Cerebellar cortex (tissue), 1 donor: ENCODE data around the gene TOM1.

Experiments
- DNase-seq: peaks from one replicate; pipeline ENCODE4 v3.0.0-alpha.2; 2015; ENCODE audit warnings: low spot score

Gene TOM1

DNA sequence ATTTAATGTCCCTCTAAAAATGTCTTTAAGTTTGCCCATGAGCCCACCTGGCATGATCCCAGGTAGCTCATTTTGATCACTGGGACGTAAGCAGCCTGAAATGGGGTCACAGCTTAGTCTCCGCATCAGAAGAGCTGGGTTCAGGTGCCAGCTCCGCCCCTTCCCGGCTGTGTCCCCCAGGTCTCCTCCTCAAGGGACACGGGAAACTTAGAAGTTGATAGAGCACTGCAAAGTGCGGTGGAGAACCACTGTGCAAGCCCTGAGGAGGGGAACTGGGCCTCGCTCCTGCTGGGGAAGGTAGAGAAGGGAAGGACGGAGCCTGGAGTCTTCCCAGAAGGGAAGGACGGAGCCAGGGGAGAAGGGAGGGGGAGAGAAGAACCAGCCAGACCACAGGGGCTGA lies 7.7 kb downstream of the TOM1 start:
- no peak for DNase-seq

DNA sequence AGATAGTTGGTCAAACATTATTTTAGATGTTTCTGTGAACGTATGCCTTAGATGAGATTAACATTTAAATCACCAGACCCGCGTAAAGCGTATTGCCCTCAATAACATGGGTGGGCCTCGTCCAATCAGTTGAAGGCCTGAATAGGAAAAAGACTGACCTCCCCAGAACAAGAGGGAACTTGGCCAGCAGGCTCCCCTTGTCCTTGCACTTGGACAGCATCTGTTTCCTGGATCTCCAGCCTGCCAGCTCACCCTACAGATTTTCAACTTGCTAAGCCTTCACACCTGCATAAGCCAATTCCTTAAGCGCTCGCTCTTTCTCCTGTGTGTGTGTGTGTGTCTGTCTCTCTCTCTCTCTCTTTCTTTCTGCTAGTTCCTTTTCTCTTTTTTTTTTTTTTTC lies 8.2 kb downstream of the TOM1 start:
- no peak for DNase-seq

- DNase-seq, result no peak
Measured at GRCh38 chr22:35308480-35309021, 8.9 kb downstream of the TOM1 start.

DNA sequence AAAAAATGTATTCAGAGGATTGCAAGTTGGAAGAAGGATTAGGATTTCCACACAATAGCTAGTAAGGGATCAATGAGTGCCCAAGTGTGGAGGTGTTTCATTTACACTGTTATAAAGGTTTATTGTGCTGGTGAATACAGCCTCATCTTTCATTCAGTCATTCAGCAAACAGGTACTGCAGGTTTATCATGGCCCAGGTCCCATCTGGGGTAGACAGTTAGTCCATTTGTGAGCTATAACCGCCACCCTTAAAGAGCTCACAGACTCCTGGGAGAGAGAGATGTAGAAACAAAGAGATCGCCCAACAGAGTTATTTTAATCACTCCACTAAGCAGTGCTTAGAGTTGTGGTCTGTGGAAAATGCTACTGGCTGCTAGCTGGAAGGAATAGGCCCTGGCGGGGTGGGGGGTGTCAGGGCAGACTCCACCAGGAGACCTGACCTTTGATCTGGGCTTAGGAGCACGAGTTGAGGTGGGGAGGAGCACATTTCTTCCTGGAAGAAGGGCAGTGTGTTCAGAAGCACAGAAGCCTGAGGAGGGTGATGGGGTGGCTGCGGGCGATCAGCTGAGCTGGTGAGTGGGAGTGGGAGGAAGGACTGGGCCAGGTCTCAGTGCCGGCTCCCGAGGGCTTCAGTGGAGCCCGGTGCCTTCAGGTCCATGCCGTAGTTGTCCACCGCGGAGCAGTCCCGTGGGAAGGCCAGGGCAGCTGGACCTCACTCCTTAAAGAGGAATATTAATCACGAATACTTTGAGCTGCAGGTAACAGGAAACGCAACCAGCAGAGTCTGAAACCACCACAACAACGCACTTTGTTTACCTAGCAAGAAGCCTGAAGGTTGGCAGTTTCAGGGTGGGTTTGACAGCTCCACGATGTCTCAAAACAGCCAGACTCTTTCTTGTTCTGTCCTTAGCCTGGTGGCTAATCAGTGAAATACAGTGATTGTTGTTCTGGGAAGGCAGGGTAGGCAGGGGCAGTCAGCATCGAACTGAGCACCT lies 11.2 kb downstream of the TOM1 start:
- no peak for DNase-seq

- no peak for DNase-seq
Measured at GRCh38 chr22:35311551-35311999, 11.9 kb downstream of the TOM1 start.

- DNase-seq, result no peak
Measured at GRCh38 chr22:35312198-35313059, 12.7 kb downstream of the TOM1 start.

GRCh38 chr22:35313311-35314121 lies 13.8 kb downstream of the TOM1 start:
- no peak for DNase-seq

- no peak for DNase-seq
Measured at GRCh38 chr22:35314161-35314942, 14.7 kb downstream of the TOM1 start.

DNA sequence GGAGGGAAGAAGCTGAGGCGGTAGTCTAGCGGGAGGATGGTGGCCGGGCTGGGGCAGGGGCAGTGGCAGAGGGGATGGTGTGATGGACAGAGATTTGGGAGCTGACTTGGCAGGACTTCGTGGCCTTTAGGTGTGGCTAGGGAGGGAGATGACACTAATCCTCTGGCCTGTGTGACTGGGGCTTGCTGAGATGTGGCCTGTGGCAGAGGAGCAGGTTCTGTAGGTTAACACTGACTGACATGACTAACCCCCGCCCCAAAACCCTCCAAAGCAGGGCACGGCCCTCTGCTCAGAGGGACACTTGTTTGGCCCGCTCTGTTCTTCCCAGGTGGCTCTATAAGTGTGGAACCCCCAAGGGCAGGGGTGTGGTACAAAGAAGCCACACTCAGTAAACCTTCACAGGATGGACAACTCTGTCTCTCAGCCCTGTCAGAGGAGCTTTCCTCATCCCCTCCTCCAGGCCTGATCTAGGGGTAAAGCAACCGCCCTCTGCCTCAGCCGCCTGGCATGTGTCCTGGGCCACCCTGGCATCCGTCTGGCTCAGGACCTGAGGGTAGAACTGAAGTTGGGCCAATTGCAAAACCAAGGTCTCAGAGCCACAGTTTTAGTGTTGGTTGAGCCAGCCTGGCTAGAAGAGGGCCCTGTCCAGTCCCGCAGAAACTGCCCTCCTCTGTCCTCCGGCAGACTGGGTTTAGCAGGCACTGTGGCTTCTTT lies 15.6 kb downstream of the TOM1 start:
- DNase-seq, result peak; percentile 14

GRCh38 chr22:35315855-35316745 lies 16.4 kb downstream of the TOM1 start:
- DNase-seq, result peak; percentile 53

DNA sequence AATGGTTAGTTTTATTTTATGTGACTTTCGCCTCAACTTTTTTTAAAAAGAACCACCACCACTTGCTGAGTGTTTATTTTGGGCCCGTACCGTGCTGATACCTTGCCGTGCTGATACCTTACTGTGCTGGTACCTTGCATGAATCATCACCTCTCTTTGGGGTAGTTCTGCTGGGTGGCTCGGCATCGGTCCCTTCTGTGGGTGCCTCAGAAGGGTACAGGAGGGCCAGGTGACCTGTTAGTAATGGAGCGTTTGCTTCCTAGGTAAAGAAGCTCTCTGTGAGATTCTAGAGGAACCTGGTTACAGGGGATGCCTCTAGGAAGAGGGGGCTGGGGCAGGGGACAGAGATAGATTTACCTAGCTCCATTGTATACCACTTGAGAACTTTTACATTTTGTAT lies 17.1 kb downstream of the TOM1 start:
- no peak for DNase-seq

GRCh38 chr22:35317680-35318290 lies 18.1 kb downstream of the TOM1 start:
- no peak for DNase-seq

GRCh38 chr22:35318346-35319215 lies 18.9 kb downstream of the TOM1 start:
- DNase-seq, result no peak

DNA sequence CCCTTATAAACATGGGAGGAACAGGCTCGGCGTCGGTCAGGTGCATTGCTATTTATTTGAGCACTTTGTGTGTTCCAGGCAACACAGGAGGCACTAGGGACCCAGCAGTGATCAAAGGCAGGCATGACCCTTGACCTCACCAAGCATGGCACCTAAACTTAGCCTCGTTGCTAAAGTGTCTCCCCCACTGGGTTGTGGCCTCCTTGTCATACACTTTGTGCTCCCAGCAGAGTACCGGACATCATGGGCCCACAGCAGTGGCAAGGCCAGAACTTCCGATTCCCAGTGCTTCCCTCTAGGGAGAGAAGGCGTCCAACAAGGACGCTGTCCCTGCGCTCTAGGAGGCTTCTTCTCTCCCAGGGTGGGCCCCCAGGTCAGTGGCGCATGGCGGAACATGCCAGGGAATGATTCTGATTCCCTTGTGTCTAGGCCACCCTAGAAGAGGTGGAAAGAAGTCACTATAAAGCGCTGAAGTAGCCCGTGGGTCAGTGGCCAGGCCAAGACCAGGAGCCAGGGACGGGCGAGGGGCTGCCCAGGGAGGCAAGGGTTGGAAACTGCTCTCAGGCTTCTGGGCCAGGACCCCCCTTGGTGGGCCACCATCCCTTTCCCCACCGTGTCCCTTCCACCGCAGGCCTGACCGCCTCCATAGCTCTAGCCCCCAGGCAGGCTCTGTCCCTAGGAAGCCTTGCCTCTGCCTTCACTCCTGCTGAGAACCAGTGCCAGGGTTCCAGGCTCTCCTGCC lies 19.7 kb downstream of the TOM1 start:
- DNase-seq, result no peak

DNA sequence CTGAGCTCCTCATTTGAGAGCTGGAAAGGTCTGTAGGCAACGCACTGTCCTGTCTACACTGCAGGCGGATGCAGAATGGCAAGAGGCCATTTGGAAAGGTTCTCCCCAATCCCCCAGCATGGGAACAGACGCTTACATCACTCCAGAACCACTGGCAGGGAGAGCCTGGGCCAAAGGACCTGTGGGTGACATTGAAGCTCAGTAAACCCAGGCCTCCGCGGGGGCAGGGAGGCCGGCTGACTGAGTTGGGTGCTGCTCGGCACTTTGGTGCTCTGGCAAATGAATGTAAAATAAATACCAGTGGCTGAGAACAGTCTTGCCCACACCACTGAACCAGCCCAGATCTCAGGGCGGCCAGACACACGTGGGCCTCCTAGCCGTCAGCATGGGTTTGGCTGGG lies 22.4 kb downstream of the TOM1 start:
- DNase-seq, result no peak

- no peak for DNase-seq
Measured at GRCh38 chr22:35322893-35323292, 23.2 kb downstream of the TOM1 start.

DNA sequence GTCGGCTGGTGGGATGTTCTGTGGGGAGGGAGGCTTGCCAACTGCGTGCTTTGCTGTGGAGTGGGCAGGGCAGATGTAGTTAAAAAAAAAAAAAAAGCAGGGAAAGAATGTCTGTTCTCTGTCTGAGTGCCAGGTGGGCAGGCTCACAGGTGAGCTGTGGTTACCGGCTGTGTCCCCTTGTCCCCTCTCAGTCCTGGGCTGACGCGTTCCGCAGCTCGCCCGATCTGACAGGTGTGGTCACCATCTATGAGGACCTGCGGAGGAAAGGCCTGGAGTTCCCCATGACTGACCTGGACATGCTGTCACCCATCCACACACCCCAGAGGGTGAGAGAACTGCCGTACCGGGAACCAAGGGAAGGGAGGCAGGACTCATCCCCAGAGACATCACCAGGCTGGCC lies 23.6 kb downstream of the TOM1 start:
- no peak for DNase-seq
